WERI-Rb-1 (cell line): ENCODE measurements around the gene HSPB1.

Experiments
- DNase-seq: peaks from one replicate; pipeline ENCODE4 v3.0.0-alpha.2; 2020
- H3K27ac ChIP-seq: fragments of 250-450 bp; sonication (Bioruptor Pico); 2 replicates; pipeline ENCODE4 v1.5.1; 2020; ENCODE audit warnings: mild to moderate bottlenecking, moderate library complexity
- H3K27me3 ChIP-seq: fragments of 250-450 bp; sonication (Bioruptor Pico); 2 replicates; pipeline ENCODE4 v1.5.1; 2021; ENCODE audit warnings: mild to moderate bottlenecking, low read depth, moderate library complexity; ENCODE audit not compliant: insufficient read depth, severe bottlenecking
- H3K36me3 ChIP-seq: fragments of 250-450 bp; sonication (Bioruptor Pico); 2 replicates; pipeline ENCODE4 v1.5.1; 2020; ENCODE audit warnings: mild to moderate bottlenecking, moderate library complexity
- H3K4me3 ChIP-seq: 2 replicates; pipeline ENCODE4 v1.5.1; 2011; ENCODE audit warnings: low read depth, mild to moderate bottlenecking, control low read depth, low read length
- H3K9me3 ChIP-seq: fragments of 250-450 bp; sonication (Bioruptor Pico); 2 replicates; pipeline ENCODE4 v1.5.1; 2021; ENCODE audit warnings: mild to moderate bottlenecking, moderate library complexity; ENCODE audit not compliant: severe bottlenecking
- CTCF ChIP-seq: IDR thresholded peaks from 2 replicates; pipeline ENCODE4 v1.5.1; 2011; ENCODE audit warnings: low read depth, mild to moderate bottlenecking, control low read depth, inconsistent platforms, low read length

Gene HSPB1

GRCh38 chr7:76302347-76303201 lies at the start of gene HSPB1:
HSPB1 (plus strand) TSS chr7:76302673; CDS start chr7:76302713, 40 bp downstream.
- no peak for TF ChIP-seq CTCF
- Histone ChIP-seq H3K36me3 (peaks cover 12% of the 10 kb centered on the region), H3K27me3 (no peaks in the 10 kb centered on the region), H3K4me3 (peak within 1 kb of the TSS; percentile 72), H3K27ac (peak within 1 kb of the TSS; percentile 79), H3K9me3 (no peaks in the 10 kb centered on the region)
- DNase-seq = peak; percentile 83

GRCh38 chr7:76254781-76255180 lies 47.7 kb upstream of the HSPB1 start:
- TF ChIP-seq CTCF = no peak
- no peak overlapping the region for H3K4me3 ChIP-seq

GRCh38 chr7:76257973-76258372 lies 44.5 kb upstream of the HSPB1 start:
- peaks cover 20% of the 10 kb centered on the region for H3K36me3 ChIP-seq
- H3K9me3 ChIP-seq = no peaks in the 10 kb centered on the region
- H3K27me3 ChIP-seq = no peaks in the 10 kb centered on the region
- H3K4me3 ChIP-seq = no peak overlapping the region
- no peak overlapping the region for H3K27ac ChIP-seq
- TF ChIP-seq CTCF = peak; percentile 36; the same call in 1 of the 2 replicates
- DNase-seq = peak; percentile 66

More at GRCh38 chr7:76254781-76255180, 47.7 kb upstream of the HSPB1 start:
- peaks cover 23% of the 10 kb centered on the region for H3K36me3 ChIP-seq
- no peak for DNase-seq
- no peaks in the 10 kb centered on the region for H3K27me3 ChIP-seq
- no peak overlapping the region for H3K27ac ChIP-seq
- no peaks in the 10 kb centered on the region for H3K9me3 ChIP-seq

- H3K27ac ChIP-seq = no peak overlapping the region
- H3K27me3 ChIP-seq = no peaks in the 10 kb centered on the region
- no peaks in the 10 kb centered on the region for H3K9me3 ChIP-seq
- no peak overlapping the region for H3K4me3 ChIP-seq
- no peak for DNase-seq
- peaks cover 20% of the 10 kb centered on the region for H3K36me3 ChIP-seq
- no peak for TF ChIP-seq CTCF
Observed at GRCh38 chr7:76259124-76260093, 43.1 kb upstream of the HSPB1 start.

GRCh38 chr7:76260171-76260703 lies 42.2 kb upstream of the HSPB1 start:
- DNase-seq = peak; percentile 61
- Histone ChIP-seq H3K27me3 (no peaks in the 10 kb centered on the region), H3K27ac (no peak overlapping the region), H3K9me3 (no peaks in the 10 kb centered on the region), H3K36me3 (peaks cover 20% of the 10 kb centered on the region), H3K4me3 (no peak overlapping the region)
- no peak for TF ChIP-seq CTCF
